H1 (cell line): ENCODE results near the gene TANC1. TPM values are rescaled to one million over a fixed set of nuclear protein-coding genes. Genes with fewer than 3 reads are reported as not detected.

Source experiments
- HDAC2 ChIP-seq, 2 experiments: fragments of 300-600 bp in 1 of 2; sonication (generic) in 1 of 2; IDR thresholded peaks; 2 replicates each; pipeline ENCODE4 v1.6.1; 2011 to 2012; ENCODE audit warnings: low read depth in 2 of 2, low read length in 2 of 2, mild to moderate bottlenecking in 2 of 2, moderate library complexity in 2 of 2, borderline replicate concordance in 1 of 2, inconsistent platforms in 1 of 2
- KDM1A ChIP-seq: fragments of 200-600, 300-600 bp; sonication (generic); IDR thresholded peaks from 2 replicates; pipeline ENCODE4 v1.7.1; 2016; ENCODE audit warnings: mild to moderate bottlenecking, low read length, borderline replicate concordance
- TCF12 ChIP-seq: IDR thresholded peaks from 2 replicates; pipeline ENCODE4 v1.6.1; 2011; ENCODE audit warnings: low read depth, mild to moderate bottlenecking, low read length
- polyA plus RNA-seq, 7 experiments: library from polyadenylated mRNA; depleted of rRNA in 3 of 7; stranded (reverse) in 5 of 7; unstranded in 2 of 7; fragments of >200 nt in 5 of 7; fragments of 200-250 nt in 2 of 7; gene quantifications; 1 replicate in 5 of 7; 2 replicates in 1 of 7; 4 replicates in 1 of 7; pipeline versions ENCODE4 v1.2.1 to v1.2.3, GENCODE V29; 2011 to 2013; ENCODE audit warnings: missing spikeins in 2 of 7, mixed read lengths in 2 of 7
- total RNA-seq: library from RNA; stranded (reverse); fragmentation: NEBNext Ultra II Directional; extraction: Animal tissue kit (Norgen Biotek cat#: 25700); gene quantifications from 2 replicates; pipeline ENCODE4 v1.2.1, GENCODE V29; 2021
- TF ChIP-seq, protein P1 (sequence below): IDR thresholded peaks from 2 replicates; pipeline ENCODE4 v1.6.1; 2012; ENCODE audit warnings: low read length, inconsistent platforms

Gene TANC1
- total and polyA plus RNA-seq, 2 of the 8 experiments (the other 6 are each of a cell fraction or from before 2014, with no cell fraction given), result 4.1 to 7.6 TPM

DNA sequence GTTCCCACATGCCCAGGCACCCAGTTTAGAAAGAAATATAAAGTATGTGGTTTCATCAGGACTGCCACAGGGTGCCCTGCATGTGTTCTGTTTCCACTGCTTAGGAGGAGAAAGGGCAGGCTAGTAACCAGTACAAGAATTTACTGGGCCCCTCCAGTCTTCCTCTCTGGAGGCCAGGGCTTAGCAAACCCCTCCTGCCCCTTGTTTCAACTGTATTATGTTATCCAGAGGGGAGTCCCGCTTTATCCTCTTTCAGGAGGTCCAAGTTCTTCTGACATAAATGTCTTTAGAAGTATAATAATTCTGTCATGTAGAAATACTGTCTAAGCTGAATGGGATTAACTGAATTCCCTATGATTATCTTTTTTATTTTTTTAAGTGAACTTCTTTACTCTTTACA, 185.9 kb downstream of the TANC1 start (continued):
- TF ChIP-seq, protein P1, sequence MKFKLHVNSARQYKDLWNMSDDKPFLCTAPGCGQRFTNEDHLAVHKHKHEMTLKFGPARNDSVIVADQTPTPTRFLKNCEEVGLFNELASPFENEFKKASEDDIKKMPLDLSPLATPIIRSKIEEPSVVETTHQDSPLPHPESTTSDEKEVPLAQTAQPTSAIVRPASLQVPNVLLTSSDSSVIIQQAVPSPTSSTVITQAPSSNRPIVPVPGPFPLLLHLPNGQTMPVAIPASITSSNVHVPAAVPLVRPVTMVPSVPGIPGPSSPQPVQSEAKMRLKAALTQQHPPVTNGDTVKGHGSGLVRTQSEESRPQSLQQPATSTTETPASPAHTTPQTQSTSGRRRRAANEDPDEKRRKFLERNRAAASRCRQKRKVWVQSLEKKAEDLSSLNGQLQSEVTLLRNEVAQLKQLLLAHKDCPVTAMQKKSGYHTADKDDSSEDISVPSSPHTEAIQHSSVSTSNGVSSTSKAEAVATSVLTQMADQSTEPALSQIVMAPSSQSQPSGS, result no peak
- TF ChIP-seq HDAC2 (IDR thresholded peaks at IDR 0.05; ENCODE audit: borderline replicate concordance in 1 of 2, low read depth in 2 of 2, low read length in 2 of 2), result no peak
- TF ChIP-seq TCF12, result no peak
- TF ChIP-seq KDM1A, result no peak
